H1 (cell line): Measurements from ENCODE around the gene ERCC6. TPM values are rescaled to one million over a fixed set of nuclear protein-coding genes. Genes with fewer than 3 reads are reported as not detected.

Source experiments
- CEBPB ChIP-seq: IDR thresholded peaks from 2 replicates; pipeline ENCODE4 v1.6.1; 2012; ENCODE audit warnings: low read depth, low read length
- EZH2 ChIP-seq: fragments of 200-600 bp; sonication (generic); IDR thresholded peaks from 2 replicates; pipeline ENCODE4 v1.7.1; 2012; ENCODE audit warnings: low read depth, mild to moderate bottlenecking, moderate library complexity, low read length, inconsistent platforms; ENCODE audit not compliant: severe bottlenecking
- FOSL1 ChIP-seq: IDR thresholded peaks from 2 replicates; pipeline ENCODE4 v1.6.1; 2011; ENCODE audit warnings: mild to moderate bottlenecking, low read depth, low read length, moderate library complexity; ENCODE audit not compliant: insufficient read depth
- SAP30 ChIP-seq: fragments of 300-600 bp; sonication (generic); IDR thresholded peaks from 2 replicates; pipeline ENCODE4 v1.7.1; 2012; ENCODE audit warnings: low read length, moderate library complexity, mild to moderate bottlenecking, inconsistent platforms; ENCODE audit not compliant: insufficient read depth, insufficient replicate concordance
- SIRT6 ChIP-seq: IDR thresholded peaks from one replicate; pipeline ENCODE4 v1.7.1; 2012; ENCODE audit warnings: low read length, inconsistent platforms
- polyA plus RNA-seq, 7 experiments: library from polyadenylated mRNA; depleted of rRNA in 3 of 7; stranded (reverse) in 5 of 7; unstranded in 2 of 7; fragments of >200 nt in 5 of 7; fragments of 200-250 nt in 2 of 7; gene quantifications; 1 replicate in 5 of 7; 2 replicates in 1 of 7; 4 replicates in 1 of 7; pipeline versions ENCODE4 v1.2.1 to v1.2.3, GENCODE V29; 2011 to 2013; ENCODE audit warnings: missing spikeins in 2 of 7, mixed read lengths in 2 of 7
- total RNA-seq: library from RNA; stranded (reverse); fragmentation: NEBNext Ultra II Directional; extraction: Animal tissue kit (Norgen Biotek cat#: 25700); gene quantifications from 2 replicates; pipeline ENCODE4 v1.2.1, GENCODE V29; 2021

The ERCC6 gene
- total and polyA plus RNA-seq, 2 of the 8 experiments (the other 6 are each of a cell fraction or from before 2014, with no cell fraction given): 4.1 to 11.9 TPM

DNA sequence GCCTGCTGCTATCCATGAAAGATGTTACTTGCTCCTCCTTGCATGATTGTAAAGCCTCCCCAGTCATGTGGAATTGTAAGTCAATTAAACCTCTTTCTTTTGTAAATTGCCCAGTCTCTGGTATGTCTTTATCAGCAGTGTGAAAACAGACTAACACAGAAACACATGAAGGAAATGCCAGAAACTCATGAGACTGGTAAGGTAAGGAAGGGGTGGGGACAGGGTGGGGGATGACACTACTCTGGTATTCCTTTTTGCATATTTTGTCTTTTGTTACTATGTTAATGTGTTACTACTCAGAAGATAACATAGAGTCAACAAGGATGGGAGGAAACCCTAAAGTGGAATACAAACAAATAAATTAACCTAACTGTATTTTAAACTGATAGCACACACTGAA is 73.2 kb downstream of the ERCC6 start (continued):
- no peak for TF ChIP-seq EZH2
- TF ChIP-seq CEBPB: no peak
- TF ChIP-seq SIRT6: no peak
- TF ChIP-seq FOSL1: no peak
- TF ChIP-seq SAP30: no peak

Other genes starting within 250 kb of the ERCC6 start
- gene C10orf71, start 240.0 kb downstream of the ERCC6 start, total RNA-seq: not detected in 2 replicates
- not detected in 2 replicates for gene C10orf71, start 240.0 kb downstream of the ERCC6 start, polyA plus RNA-seq (2011; rRNA removed)
- gene DRGX, start 143.0 kb downstream of the ERCC6 start, total RNA-seq: not detected in 2 replicates
- not detected in 2 replicates for gene DRGX, start 143.0 kb downstream of the ERCC6 start, polyA plus RNA-seq (2011; rRNA removed)
- gene SLC18A3, start 71.2 kb upstream of the ERCC6 start, total RNA-seq: 0.13 TPM in 1 of 2 replicates, not detected in the other
- 0.17 and 0.28 TPM in 2 replicates for gene SLC18A3, start 71.2 kb upstream of the ERCC6 start, polyA plus RNA-seq (2011; rRNA removed)
- gene CHAT, start 74.9 kb upstream of the ERCC6 start, total RNA-seq: not detected in 2 replicates
- gene CHAT, start 74.9 kb upstream of the ERCC6 start, polyA plus RNA-seq (2011; rRNA removed): not detected in 2 replicates
- gene C10orf53, start 140.5 kb upstream of the ERCC6 start, total RNA-seq: not detected in 2 replicates
- not detected in 2 replicates for gene C10orf53, start 140.5 kb upstream of the ERCC6 start, polyA plus RNA-seq (2011; rRNA removed)
- 16.3 and 16.6 TPM in 2 replicates for gene OGDHL, start 223.2 kb upstream of the ERCC6 start, total RNA-seq
- 16.1 and 23.2 TPM in 2 replicates for gene OGDHL, start 223.2 kb upstream of the ERCC6 start, polyA plus RNA-seq (2011; rRNA removed)